Prostate gland (tissue), 2 donors: ENCODE data around the gene PSG4. TPM values are rescaled to one million over a fixed set of nuclear protein-coding genes. Genes with fewer than 3 reads are reported as not detected.
"Not testable (repeated sequence)": the region's sequence is repeated elsewhere in the genome, so short reads cannot be mapped to it uniquely, and the experiment has no call there.

Experiments used
- DNase-seq: peaks from one replicate; pipeline ENCODE4 v3.0.0-alpha.2; 2019; ENCODE audit warnings: low spot score
- H3K27ac ChIP-seq, 2 donors: fragments of 200-600 bp; sonication (generic); 2 replicates each; pipeline ENCODE4 v1.5.1; 2017 to 2019
- H3K27me3 ChIP-seq: fragments of 200-600 bp; sonication (generic); replicated peaks from 2 replicates; pipeline ENCODE4 v1.5.1; 2019; ENCODE audit not compliant: insufficient read depth
- H3K36me3 ChIP-seq, 2 donors: fragments of 200-600 bp; sonication (generic); 1 replicate in 1 of 2; 2 replicates in 1 of 2; pipeline versions ENCODE4 v1.5.1 to v1.8.1; 2017 to 2019
- H3K4me1 ChIP-seq: fragments of 200-600 bp; sonication (generic); replicated peaks from 2 replicates; pipeline ENCODE4 v1.5.1; 2019
- H3K4me3 ChIP-seq, 2 donors: fragments of 200-600 bp; sonication (generic); 2 replicates each; pipeline ENCODE4 v1.5.1; 2017 to 2019
- H3K9me3 ChIP-seq: fragments of 200-600 bp; sonication (generic); 2 replicates; pipeline ENCODE4 v1.5.1; 2017
- POLR2A ChIP-seq: fragments of 450-650 bp; IDR thresholded peaks from one replicate; pipeline ENCODE4 v1.6.1; 2016; ENCODE audit warnings: antibody characterized with exemption, mild to moderate bottlenecking
- POLR2AphosphoS5 ChIP-seq: sonication (generic); formaldehyde crosslinking; IDR thresholded peaks from one replicate; pipeline ENCODE4 v1.6.1; 2017; ENCODE audit warnings: antibody characterized with exemption
- WGBS: methylation state at CpG from one replicate; pipeline ENCODE4 v1.1.5; 2018; 5-methylcytosine and 5-hydroxymethylcytosine counted together
- intact Hi-C: fragments of 100-400 bp; cut with DNase I; formaldehyde crosslinking; loops from one replicate; pipeline ENCODE4 v1.14.2; 2022
- total RNA-seq, 2 donors: library from RNA; depleted of rRNA; stranded (reverse); fragments of >200 nt; gene quantifications; one replicate each; pipeline ENCODE4 v1.1.0, GENCODE V29; 2016
- TF ChIP-seq, protein P1 (sequence below), 4 experiments: fragments of 200-600 bp in 2 of 4; fragments of 450-650 bp in 2 of 4; sonication (generic) in 2 of 4; IDR thresholded peaks; 1 replicate in 3 of 4; 2 replicates in 1 of 4; pipeline ENCODE4 v1.5.1; 2016 to 2019; ENCODE audit warnings: antibody characterized with exemption in 4 of 4, mild to moderate bottlenecking in 2 of 4, moderate library complexity in 2 of 4

The PSG4 gene
- total RNA-seq, 2 donors from 2014 or later: 0.68 to 1.2 TPM

DNA sequence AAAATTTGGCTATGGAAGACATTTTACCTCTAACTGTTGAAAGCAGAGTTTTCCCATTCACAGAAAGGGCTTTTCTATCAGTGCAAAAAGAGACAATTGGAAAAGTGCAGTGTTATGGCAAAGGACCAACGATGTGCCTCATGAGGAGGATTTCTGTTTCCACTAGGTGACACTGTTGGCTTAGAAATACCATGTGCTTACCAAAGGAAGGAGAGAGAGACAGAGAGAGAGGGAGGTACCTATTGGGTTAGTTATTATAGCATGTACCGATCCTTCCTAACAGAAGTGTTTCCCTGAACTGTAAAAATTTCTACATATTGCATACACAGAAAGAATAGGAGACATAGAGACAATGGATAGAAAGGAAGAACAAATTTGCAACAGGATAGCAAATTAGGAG is 23.9 kb upstream of the PSG4 start:
- Histone ChIP-seq H3K36me3 (no peaks in the 10 kb centered on the region), H3K27ac (no peak overlapping the region), H3K9me3 (no peaks in the 10 kb centered on the region), H3K4me1 (no peaks in the 10 kb centered on the region), H3K27me3 (no peaks in the 10 kb centered on the region), H3K4me3 (no peak overlapping the region)
- TF ChIP-seq, protein P1, sequence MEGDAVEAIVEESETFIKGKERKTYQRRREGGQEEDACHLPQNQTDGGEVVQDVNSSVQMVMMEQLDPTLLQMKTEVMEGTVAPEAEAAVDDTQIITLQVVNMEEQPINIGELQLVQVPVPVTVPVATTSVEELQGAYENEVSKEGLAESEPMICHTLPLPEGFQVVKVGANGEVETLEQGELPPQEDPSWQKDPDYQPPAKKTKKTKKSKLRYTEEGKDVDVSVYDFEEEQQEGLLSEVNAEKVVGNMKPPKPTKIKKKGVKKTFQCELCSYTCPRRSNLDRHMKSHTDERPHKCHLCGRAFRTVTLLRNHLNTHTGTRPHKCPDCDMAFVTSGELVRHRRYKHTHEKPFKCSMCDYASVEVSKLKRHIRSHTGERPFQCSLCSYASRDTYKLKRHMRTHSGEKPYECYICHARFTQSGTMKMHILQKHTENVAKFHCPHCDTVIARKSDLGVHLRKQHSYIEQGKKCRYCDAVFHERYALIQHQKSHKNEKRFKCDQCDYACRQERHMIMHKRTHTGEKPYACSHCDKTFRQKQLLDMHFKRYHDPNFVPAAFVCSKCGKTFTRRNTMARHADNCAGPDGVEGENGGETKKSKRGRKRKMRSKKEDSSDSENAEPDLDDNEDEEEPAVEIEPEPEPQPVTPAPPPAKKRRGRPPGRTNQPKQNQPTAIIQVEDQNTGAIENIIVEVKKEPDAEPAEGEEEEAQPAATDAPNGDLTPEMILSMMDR (IDR thresholded peaks at IDR 0.05): peak in 1 of 4 experiments; percentile 20
- no peak for TF ChIP-seq POLR2AphosphoS5
- no peak for DNase-seq
- intact Hi-C loops: no loop called here
- 81% methylated on average over 2 of the region's 2 CpGs for WGBS

DNA sequence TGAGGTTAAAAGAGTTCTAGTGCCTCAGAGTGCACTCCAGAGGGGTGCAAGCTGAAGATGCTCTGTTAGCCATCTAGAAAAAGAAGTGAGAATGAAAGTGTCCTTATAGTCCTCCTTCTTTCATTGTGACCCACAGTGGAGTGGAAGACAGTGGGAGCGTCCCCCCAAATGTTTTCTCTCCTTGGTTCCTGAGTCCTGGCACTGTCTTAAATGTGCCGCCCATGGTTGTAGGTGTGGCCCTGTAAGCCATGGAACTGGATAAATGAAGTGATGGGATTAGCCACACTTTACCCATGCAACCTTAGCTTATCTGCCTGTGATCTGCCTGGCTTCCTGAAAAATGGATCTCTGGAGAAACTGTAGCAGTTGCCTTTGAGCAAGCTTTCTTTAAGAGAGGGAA is 23.3 kb upstream of the PSG4 start:
- H3K4me1 ChIP-seq, H3K9me3 ChIP-seq, intact Hi-C loops, H3K36me3 ChIP-seq, DNase-seq, H3K4me3 ChIP-seq, H3K27me3 ChIP-seq, H3K27ac ChIP-seq: not testable (repeated sequence)
- 83% methylated on average over 2 of the region's 2 CpGs for WGBS

DNA sequence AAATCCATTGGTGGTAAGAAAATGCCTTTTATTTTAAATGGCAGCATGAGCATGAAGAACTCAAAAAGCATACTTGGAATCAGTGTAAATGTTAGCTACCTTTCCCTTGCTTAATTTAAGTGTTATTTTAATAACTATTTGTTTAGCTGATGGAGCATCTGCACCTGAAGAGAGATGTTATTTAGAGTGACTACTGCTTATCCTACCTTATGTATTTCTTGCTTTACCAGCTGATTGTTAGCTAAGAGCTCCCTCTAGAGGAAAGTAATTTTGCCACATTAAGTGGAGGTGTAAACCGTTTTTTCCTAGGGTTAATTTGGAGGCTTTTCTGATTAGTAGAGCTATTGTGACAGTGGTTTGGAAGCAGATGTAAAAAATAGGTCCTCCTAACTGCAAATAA is 21.5 kb upstream of the PSG4 start:
- H3K9me3 ChIP-seq, H3K36me3 ChIP-seq, DNase-seq, H3K4me3 ChIP-seq, H3K4me1 ChIP-seq, intact Hi-C loops, H3K27me3 ChIP-seq, H3K27ac ChIP-seq: not testable (repeated sequence)
- WGBS: 86% methylated on average over 1 of the region's 1 CpG

DNA sequence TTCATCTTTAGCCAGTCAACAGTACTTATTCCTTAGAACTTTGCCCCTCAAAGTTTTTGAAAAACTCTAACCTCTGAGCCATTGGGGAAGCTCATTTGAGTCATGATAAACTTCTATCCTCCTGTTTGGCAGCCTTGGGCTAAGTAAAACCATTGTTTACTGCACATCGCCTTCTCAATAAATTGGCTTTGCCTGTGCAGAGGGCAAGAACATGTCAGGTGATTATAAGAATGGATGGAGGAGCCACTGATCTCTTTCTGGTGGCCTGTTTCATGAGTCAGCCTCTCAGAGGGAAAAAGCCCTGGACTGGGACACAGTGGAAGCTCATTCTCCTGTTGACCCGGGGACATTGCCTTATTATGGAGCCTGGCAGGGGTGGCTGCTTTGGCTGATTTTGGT is 19.4 kb upstream of the PSG4 start:
- Histone ChIP-seq H3K36me3 (no peaks in the 10 kb centered on the region), H3K4me3 (no peak overlapping the region), H3K4me1 (no peaks in the 10 kb centered on the region), H3K27ac (no peak overlapping the region), H3K9me3 (no peaks in the 10 kb centered on the region), H3K27me3 (no peaks in the 10 kb centered on the region)
- TF ChIP-seq POLR2A: no peak
- TF ChIP-seq, protein P1 (IDR thresholded peaks at IDR 0.05): no peak
- intact Hi-C loops: no loop called here
- no peak for DNase-seq
- 93% methylated on average over 2 of the region's 2 CpGs for WGBS

DNA sequence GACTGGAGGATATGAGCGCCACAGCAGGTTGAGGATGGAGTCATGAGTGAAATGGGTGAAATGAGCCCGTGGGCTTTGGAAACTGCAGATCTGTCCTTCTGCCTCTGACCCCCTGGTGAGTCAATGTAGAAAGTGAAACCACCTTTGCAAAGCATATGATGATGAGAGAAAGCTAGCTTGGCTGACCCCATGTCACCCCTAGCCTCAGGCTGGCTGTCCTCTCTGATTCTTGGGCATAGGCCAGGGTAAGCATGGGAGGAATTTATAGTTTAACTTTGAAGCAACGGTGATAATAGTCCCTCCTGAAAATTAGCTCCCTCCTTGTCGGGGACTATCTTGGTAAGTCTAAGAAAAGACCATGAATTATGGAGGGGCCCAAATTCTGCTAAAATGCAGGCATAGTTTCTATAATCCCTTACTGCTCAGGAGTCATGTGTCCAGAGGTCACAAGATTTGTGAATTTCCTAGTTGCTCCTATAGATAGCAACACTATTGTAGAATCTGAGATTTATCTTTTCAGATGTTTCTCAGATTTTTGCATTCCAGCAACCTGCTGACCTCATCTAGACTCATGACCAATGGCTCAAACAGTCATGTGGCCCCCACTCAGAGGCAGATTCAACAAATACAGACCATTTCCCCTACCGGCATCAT is 18.9 kb upstream of the PSG4 start:
- H3K4me1 ChIP-seq, H3K27me3 ChIP-seq, intact Hi-C loops, H3K27ac ChIP-seq, H3K36me3 ChIP-seq, H3K4me3 ChIP-seq, H3K9me3 ChIP-seq, DNase-seq: not testable (repeated sequence)
- WGBS: 58% methylated on average over 5 of the region's 5 CpGs

DNA sequence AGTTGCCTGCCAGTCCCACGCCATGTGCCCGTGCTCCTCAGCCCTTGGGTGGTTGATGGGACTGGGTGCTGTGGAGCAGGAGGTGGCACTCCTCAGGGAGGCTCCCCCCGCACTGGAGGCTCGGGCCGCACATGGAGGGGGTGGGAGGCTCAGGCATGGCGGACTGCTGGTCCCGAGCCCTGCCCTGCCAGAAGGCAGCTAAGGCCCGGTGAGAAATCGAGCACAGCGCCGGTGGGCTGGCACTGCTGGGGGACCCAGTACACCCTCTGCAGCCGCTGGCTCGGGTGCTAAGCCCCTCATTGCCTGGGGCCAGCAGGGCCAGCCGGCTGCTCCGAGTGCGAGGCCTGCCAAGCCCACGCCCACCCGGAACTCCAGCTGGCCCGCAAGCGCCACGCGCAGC is 16.5 kb upstream of the PSG4 start:
- H3K9me3 ChIP-seq, intact Hi-C loops, H3K4me1 ChIP-seq, H3K4me3 ChIP-seq, H3K36me3 ChIP-seq, H3K27ac ChIP-seq, DNase-seq, H3K27me3 ChIP-seq: not testable (repeated sequence)
- WGBS: 97% methylated on average over 22 of the region's 22 CpGs

DNA sequence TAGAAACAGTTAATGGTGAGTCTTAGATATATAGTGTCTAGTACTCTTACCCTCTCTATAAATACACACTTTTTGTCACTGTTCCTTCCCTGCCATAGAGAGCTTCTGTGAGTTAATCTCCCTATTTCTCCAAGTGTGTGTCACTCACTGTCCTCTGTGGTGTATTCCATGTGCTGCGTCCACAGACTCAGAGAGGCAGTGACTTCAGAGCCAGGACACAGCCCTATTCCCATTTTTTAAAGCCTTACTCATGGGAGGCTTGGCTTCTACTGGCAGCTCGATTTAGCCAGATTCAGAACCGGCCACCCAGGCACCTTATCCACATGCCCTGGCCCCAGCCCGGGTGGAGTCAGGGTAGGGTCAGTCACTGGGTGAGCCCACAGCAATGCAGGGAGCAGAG is 13.7 kb upstream of the PSG4 start:
- H3K36me3 ChIP-seq, DNase-seq, intact Hi-C loops, H3K27ac ChIP-seq, H3K27me3 ChIP-seq, H3K4me3 ChIP-seq, H3K9me3 ChIP-seq, H3K4me1 ChIP-seq: not testable (repeated sequence)
- 68% methylated on average over 4 of the region's 4 CpGs for WGBS

DNA sequence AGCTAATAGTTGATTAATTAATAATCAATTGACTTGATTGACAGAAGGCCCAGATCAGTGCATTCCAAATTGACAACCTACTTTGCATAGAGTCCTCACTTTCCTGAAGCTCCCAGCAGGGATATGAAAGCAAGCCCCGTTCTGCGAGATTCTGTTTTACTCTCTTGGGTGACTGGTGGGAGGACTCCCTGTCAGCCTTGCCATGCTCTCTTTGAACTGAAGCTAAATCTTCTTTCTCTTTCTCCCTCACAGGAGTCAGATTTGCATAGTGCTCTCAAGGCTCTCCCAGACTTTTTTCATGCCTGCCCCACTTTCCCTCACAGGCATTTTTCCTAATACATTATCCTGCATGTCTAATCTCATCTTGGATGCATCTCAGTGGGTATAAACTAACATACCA is 10.4 kb upstream of the PSG4 start:
- H3K9me3 ChIP-seq, H3K27me3 ChIP-seq, DNase-seq, H3K4me1 ChIP-seq, H3K4me3 ChIP-seq, H3K27ac ChIP-seq, H3K36me3 ChIP-seq, intact Hi-C loops: not testable (repeated sequence)
- 37% methylated on average over 2 of the region's 2 CpGs for WGBS
